SK-N-SH (cell line): ENCODE data around the gene ROPN1L. TPM values are rescaled to one million over a fixed set of nuclear protein-coding genes. Genes with fewer than 3 reads are reported as not detected.

ENCODE experiments used
- CTCF ChIA-PET: fragments of 300-600, 350-600 bp; formaldehyde crosslinking; extraction: SDS; loops from one replicate; lab custom pipeline; 2021; lab: Yijun Ruan, JAX
- POLR2A ChIA-PET: fragments of 350-600 bp; sonication (Branson Sonifier 250); formaldehyde crosslinking; extraction: SDS; loops from one replicate; lab custom pipeline; 2020; ENCODE audit warnings: antibody characterized with exemption, inconsistent platforms; lab: Yijun Ruan, JAX
- DNase-seq: peaks from one replicate; pipeline ENCODE4 v3.0.0; 2012
- H2AFZ ChIP-seq: fragments of 200-600 bp; sonication (generic); 2 replicates; pipeline ENCODE4 v1.8.1; 2016; ENCODE audit warnings: antibody characterized with exemption, mild to moderate bottlenecking, low read depth
- H3F3A ChIP-seq: fragments of 200-600 bp; sonication (generic); replicated peaks from 2 replicates; pipeline ENCODE3; 2016; ENCODE audit warnings: antibody characterized with exemption, mild to moderate bottlenecking; ENCODE audit not compliant: insufficient read depth
- H3K27ac ChIP-seq, 2 experiments: fragments of 200-500 bp in 1 of 2; fragments of 200-600 bp in 1 of 2; sonication (Bioruptor generic) in 1 of 2; sonication (generic), shearing (Covaris generic) in 1 of 2; 2 replicates each; pipeline versions ENCODE4 v1.5.1 to v1.6.1; 2014 to 2016; ENCODE audit warnings: low read depth in 2 of 2, inconsistent platforms in 1 of 2, low read length in 1 of 2, mild to moderate bottlenecking in 1 of 2, mixed read lengths in 1 of 2
- H3K27me3 ChIP-seq: fragments of 200-600 bp; sonication (generic), shearing (Covaris generic); 2 replicates; pipeline ENCODE4 v1.6.1; 2016; ENCODE audit warnings: mixed run types; ENCODE audit not compliant: insufficient read depth
- H3K36me3 ChIP-seq, 2 experiments: fragments of 200-500 bp in 1 of 2; fragments of 200-600 bp in 1 of 2; sonication (Bioruptor generic) in 1 of 2; sonication (generic) in 1 of 2; replicated peaks in 1 of 2; 2 replicates each; pipeline versions ENCODE3 to v1.5.1; 2014 to 2016; ENCODE audit warnings: low read length in 1 of 2, mild to moderate bottlenecking in 1 of 2; ENCODE audit not compliant: insufficient read depth in 2 of 2, control insufficient read depth in 1 of 2
- H3K4me1 ChIP-seq, 2 experiments: fragments of 200-500 bp in 1 of 2; fragments of 200-600 bp in 1 of 2; sonication (Bioruptor generic) in 1 of 2; sonication (generic), shearing (Covaris generic) in 1 of 2; 2 replicates each; pipeline versions ENCODE4 v1.5.1 to v1.6.1; 2014 to 2016; ENCODE audit warnings: low read depth in 1 of 2, low read length in 1 of 2, mixed run types in 1 of 2; ENCODE audit not compliant: insufficient read depth in 2 of 2, control insufficient read depth in 1 of 2
- H3K4me2 ChIP-seq: fragments of 200-600 bp; sonication (generic), shearing (Covaris generic); 2 replicates; pipeline ENCODE4 v1.6.1; 2017; ENCODE audit warnings: mixed run types
- H3K4me3 ChIP-seq, 2 experiments: fragments of 200-500 bp in 1 of 2; fragments of 200-600 bp in 1 of 2; sonication (Bioruptor generic) in 1 of 2; sonication (generic), shearing (Covaris generic) in 1 of 2; 2 replicates each; pipeline versions ENCODE4 v1.5.1 to v1.8.1; 2014 to 2016; ENCODE audit warnings: low read depth in 2 of 2, inconsistent platforms in 1 of 2, low read length in 1 of 2, mild to moderate bottlenecking in 1 of 2, mixed read lengths in 1 of 2, moderate library complexity in 1 of 2
- H3K79me2 ChIP-seq: fragments of 200-600 bp; sonication (generic); 2 replicates; pipeline ENCODE4 v1.8.1; 2017; ENCODE audit warnings: mild to moderate bottlenecking; ENCODE audit not compliant: insufficient read depth
- H3K9ac ChIP-seq: fragments of 200-600 bp; sonication (generic); 2 replicates; pipeline ENCODE4 v1.6.1; 2017; ENCODE audit warnings: mixed run types
- H3K9me2 ChIP-seq: fragments of 200-600 bp; sonication (generic); 2 replicates; pipeline ENCODE4 v1.6.1; 2017; ENCODE audit warnings: mixed run types
- H3K9me3 ChIP-seq: fragments of 200-600 bp; sonication (generic); 2 replicates; pipeline ENCODE4 v1.6.1; 2017; ENCODE audit warnings: mixed run types, mild to moderate bottlenecking, moderate library complexity
- H4K20me1 ChIP-seq: fragments of 200-600 bp; sonication (generic); 2 replicates; pipeline ENCODE4 v1.6.1; 2017; ENCODE audit warnings: mild to moderate bottlenecking, mixed run types; ENCODE audit not compliant: insufficient read depth
- CHD2 ChIP-seq: fragments of 150-350 bp; IDR thresholded peaks from 2 replicates; pipeline ENCODE4 v1.6.1; 2018; ENCODE audit warnings: low read length; ENCODE audit not compliant: partially characterized antibody
- ELF1 ChIP-seq: IDR thresholded peaks from 2 replicates; pipeline ENCODE4 v1.4.0; 2012
- EP300 ChIP-seq, 2 experiments: IDR thresholded peaks; 2 replicates each; pipeline versions ENCODE4 v1.4.0 to v1.6.1; 2012; ENCODE audit warnings: borderline replicate concordance in 1 of 2, low read depth in 1 of 2, low read length in 1 of 2
- EZH2phosphoT487 ChIP-seq: fragments of 200-600 bp; sonication (generic); IDR thresholded peaks from 2 replicates; pipeline ENCODE4 v1.6.1; 2017; ENCODE audit warnings: low read depth, mixed run types, mild to moderate bottlenecking, antibody characterized with exemption, moderate library complexity, borderline replicate concordance
- FOSL2 ChIP-seq: IDR thresholded peaks from 2 replicates; pipeline ENCODE4 v1.4.0; 2012; ENCODE audit warnings: low read depth, mild to moderate bottlenecking, moderate library complexity, borderline replicate concordance
- FOXJ3 ChIP-seq: sonication (generic); formaldehyde crosslinking; IDR thresholded peaks from 2 replicates; pipeline ENCODE4 v1.5.1; 2020; ENCODE audit warnings: mild to moderate bottlenecking, missing genetic modification reagents
- FOXM1 ChIP-seq: IDR thresholded peaks from 2 replicates; pipeline ENCODE4 v1.4.0; 2012; ENCODE audit warnings: low read depth, mild to moderate bottlenecking
- GABPA ChIP-seq: IDR thresholded peaks from 2 replicates; pipeline ENCODE4 v1.4.0; 2012; ENCODE audit warnings: low read depth, mild to moderate bottlenecking
- JUND ChIP-seq: IDR thresholded peaks from 2 replicates; pipeline ENCODE4 v1.4.0; 2012
- MEF2A ChIP-seq: IDR thresholded peaks from 2 replicates; pipeline ENCODE4 v1.4.0; 2012; ENCODE audit warnings: low read depth, borderline replicate concordance
- NFIC ChIP-seq: IDR thresholded peaks from 2 replicates; pipeline ENCODE4 v1.4.0; 2012; ENCODE audit warnings: borderline replicate concordance
- SMC3 ChIP-seq: IDR thresholded peaks from 2 replicates; pipeline ENCODE4 v1.6.1; 2012; ENCODE audit warnings: low read depth, low read length, improper control_type of control experiment
- TAF1 ChIP-seq: IDR thresholded peaks from 2 replicates; pipeline ENCODE4 v1.6.1; 2012; ENCODE audit warnings: low read depth, mild to moderate bottlenecking, low read length, moderate library complexity, borderline replicate concordance
- TCF12 ChIP-seq: IDR thresholded peaks from 2 replicates; pipeline ENCODE4 v1.4.0; 2012
- TEAD4 ChIP-seq: IDR thresholded peaks from 2 replicates; pipeline ENCODE4 v1.4.0; 2012; ENCODE audit warnings: mild to moderate bottlenecking, borderline replicate concordance; ENCODE audit not compliant: insufficient read depth
- YY1 ChIP-seq: IDR thresholded peaks from 2 replicates; pipeline ENCODE4 v1.4.0; 2012; ENCODE audit warnings: low read depth, mild to moderate bottlenecking
- WGBS: methylation state at CpG from one replicate; pipeline ENCODE4 v1.1.6; 2017; ENCODE audit warnings: low lambda C conversion rate; 5-methylcytosine and 5-hydroxymethylcytosine counted together
- polyA plus RNA-seq, 3 experiments: library from polyadenylated mRNA; depleted of rRNA; stranded (reverse); fragments of >200 nt; gene quantifications; 2 replicates each; pipeline ENCODE4 v1.2.3, GENCODE V29; 2012
- TF ChIP-seq, protein P1 (sequence below): IDR thresholded peaks from 2 replicates; pipeline ENCODE4 v1.6.1; 2012; ENCODE audit warnings: mild to moderate bottlenecking, low read depth, low read length, moderate library complexity
- TF ChIP-seq, protein P2 (sequence below): IDR thresholded peaks from 2 replicates; pipeline ENCODE4 v1.4.0; 2012; ENCODE audit warnings: low read depth, borderline replicate concordance
- TF ChIP-seq, protein P3 (sequence below): IDR thresholded peaks from 2 replicates; pipeline ENCODE4; 2012
- TF ChIP-seq, protein P4 (sequence below): fragments of 200-600 bp; sonication (generic); IDR thresholded peaks from 2 replicates; pipeline ENCODE4 v1.6.1; 2017; ENCODE audit warnings: antibody characterized with exemption, mild to moderate bottlenecking, moderate library complexity
- TF ChIP-seq, protein P5 (sequence below): fragments of 150-350 bp; IDR thresholded peaks from 2 replicates; pipeline ENCODE4 v1.6.1; 2016; ENCODE audit warnings: mild to moderate bottlenecking, low read depth, low read length

The ROPN1L gene
- polyA plus RNA-seq, 1 of the 3 experiments (the other 2 are of a cell fraction) = 0.31 TPM

DNA sequence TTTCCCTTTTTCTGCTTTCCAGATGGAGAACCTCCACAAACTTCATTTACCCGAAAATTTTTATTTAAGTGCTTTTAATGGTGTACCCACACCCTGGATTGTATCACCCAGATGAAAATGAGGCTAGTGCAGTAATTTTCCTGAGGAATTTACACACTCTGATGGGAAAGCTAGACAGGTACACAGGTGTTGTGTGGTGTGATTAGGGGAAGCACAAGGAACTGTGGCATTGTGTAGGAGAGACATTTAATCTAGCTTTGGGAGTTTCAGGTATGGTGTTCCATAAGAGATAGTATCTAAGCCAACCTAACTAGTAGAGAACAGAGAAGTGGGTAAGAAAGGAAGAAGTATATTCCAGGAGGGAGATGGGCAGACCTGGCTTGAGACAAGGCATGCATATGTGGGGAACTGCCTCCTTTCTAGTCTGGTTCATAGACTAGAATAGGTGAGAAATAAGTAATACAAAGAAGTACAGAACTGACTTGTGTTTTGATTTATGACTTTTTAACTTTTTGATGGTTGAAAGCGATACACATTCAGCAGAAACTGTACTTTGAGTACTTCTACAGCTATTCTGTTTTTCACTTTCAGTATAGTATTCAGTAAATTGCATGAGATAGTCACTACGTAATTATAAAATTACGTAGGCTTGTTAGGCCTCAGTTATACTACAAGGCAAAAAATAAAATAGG lies 22.9 kb upstream of the ROPN1L start (continued):
- TF ChIP-seq, protein P1, sequence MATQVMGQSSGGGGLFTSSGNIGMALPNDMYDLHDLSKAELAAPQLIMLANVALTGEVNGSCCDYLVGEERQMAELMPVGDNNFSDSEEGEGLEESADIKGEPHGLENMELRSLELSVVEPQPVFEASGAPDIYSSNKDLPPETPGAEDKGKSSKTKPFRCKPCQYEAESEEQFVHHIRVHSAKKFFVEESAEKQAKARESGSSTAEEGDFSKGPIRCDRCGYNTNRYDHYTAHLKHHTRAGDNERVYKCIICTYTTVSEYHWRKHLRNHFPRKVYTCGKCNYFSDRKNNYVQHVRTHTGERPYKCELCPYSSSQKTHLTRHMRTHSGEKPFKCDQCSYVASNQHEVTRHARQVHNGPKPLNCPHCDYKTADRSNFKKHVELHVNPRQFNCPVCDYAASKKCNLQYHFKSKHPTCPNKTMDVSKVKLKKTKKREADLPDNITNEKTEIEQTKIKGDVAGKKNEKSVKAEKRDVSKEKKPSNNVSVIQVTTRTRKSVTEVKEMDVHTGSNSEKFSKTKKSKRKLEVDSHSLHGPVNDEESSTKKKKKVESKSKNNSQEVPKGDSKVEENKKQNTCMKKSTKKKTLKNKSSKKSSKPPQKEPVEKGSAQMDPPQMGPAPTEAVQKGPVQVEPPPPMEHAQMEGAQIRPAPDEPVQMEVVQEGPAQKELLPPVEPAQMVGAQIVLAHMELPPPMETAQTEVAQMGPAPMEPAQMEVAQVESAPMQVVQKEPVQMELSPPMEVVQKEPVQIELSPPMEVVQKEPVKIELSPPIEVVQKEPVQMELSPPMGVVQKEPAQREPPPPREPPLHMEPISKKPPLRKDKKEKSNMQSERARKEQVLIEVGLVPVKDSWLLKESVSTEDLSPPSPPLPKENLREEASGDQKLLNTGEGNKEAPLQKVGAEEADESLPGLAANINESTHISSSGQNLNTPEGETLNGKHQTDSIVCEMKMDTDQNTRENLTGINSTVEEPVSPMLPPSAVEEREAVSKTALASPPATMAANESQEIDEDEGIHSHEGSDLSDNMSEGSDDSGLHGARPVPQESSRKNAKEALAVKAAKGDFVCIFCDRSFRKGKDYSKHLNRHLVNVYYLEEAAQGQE = no peak
- TF ChIP-seq MEF2A = no peak

DNA sequence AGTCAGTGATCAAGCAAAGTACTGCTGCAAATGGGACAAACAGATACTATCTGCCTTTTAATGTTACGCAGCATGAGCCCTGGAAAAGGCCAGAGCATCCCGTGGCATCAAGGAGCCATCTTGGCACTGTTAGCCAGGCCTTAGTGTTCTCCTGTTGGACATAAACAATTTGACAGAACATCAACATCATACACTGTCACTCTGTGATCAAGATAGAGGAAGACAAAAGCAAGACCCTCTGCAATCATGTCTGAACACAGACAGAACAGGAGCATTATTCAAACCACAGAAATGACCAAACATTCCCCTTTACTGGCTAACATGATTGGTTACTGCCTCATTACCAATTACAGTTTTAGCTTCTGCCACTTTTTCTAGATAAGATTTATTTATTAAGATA lies 21.2 kb upstream of the ROPN1L start:
- Histone ChIP-seq H3K27ac (peak overlapping the region; percentile 20 to 89), H3K9me3 (no peaks in the 10 kb centered on the region)
- TF ChIP-seq FOSL2 = no peak
- no peak for TF ChIP-seq EZH2phosphoT487
- no peak for TF ChIP-seq SMC3
- TF ChIP-seq TAF1 = no peak
- TF ChIP-seq ELF1 = no peak
- TF ChIP-seq, protein P2, sequence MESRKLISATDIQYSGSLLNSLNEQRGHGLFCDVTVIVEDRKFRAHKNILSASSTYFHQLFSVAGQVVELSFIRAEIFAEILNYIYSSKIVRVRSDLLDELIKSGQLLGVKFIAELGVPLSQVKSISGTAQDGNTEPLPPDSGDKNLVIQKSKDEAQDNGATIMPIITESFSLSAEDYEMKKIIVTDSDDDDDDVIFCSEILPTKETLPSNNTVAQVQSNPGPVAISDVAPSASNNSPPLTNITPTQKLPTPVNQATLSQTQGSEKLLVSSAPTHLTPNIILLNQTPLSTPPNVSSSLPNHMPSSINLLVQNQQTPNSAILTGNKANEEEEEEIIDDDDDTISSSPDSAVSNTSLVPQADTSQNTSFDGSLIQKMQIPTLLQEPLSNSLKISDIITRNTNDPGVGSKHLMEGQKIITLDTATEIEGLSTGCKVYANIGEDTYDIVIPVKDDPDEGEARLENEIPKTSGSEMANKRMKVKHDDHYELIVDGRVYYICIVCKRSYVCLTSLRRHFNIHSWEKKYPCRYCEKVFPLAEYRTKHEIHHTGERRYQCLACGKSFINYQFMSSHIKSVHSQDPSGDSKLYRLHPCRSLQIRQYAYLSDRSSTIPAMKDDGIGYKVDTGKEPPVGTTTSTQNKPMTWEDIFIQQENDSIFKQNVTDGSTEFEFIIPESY = no peak
- TF ChIP-seq NFIC = no peak
- no peak for TF ChIP-seq CHD2
- TF ChIP-seq JUND = no peak
- TF ChIP-seq, protein P3, sequence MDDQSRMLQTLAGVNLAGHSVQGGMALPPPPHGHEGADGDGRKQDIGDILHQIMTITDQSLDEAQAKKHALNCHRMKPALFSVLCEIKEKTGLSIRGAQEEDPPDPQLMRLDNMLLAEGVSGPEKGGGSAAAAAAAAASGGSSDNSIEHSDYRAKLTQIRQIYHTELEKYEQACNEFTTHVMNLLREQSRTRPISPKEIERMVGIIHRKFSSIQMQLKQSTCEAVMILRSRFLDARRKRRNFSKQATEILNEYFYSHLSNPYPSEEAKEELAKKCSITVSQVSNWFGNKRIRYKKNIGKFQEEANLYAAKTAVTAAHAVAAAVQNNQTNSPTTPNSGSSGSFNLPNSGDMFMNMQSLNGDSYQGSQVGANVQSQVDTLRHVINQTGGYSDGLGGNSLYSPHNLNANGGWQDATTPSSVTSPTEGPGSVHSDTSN = peak; percentile 53; the same call in 1 of the 2 replicates
- TF ChIP-seq TEAD4 = no peak
- TF ChIP-seq FOXM1 = no peak
- TF ChIP-seq MEF2A = no peak
- TF ChIP-seq YY1 = no peak
- TF ChIP-seq FOXJ3 = peak; percentile 89
- TF ChIP-seq, protein P4, sequence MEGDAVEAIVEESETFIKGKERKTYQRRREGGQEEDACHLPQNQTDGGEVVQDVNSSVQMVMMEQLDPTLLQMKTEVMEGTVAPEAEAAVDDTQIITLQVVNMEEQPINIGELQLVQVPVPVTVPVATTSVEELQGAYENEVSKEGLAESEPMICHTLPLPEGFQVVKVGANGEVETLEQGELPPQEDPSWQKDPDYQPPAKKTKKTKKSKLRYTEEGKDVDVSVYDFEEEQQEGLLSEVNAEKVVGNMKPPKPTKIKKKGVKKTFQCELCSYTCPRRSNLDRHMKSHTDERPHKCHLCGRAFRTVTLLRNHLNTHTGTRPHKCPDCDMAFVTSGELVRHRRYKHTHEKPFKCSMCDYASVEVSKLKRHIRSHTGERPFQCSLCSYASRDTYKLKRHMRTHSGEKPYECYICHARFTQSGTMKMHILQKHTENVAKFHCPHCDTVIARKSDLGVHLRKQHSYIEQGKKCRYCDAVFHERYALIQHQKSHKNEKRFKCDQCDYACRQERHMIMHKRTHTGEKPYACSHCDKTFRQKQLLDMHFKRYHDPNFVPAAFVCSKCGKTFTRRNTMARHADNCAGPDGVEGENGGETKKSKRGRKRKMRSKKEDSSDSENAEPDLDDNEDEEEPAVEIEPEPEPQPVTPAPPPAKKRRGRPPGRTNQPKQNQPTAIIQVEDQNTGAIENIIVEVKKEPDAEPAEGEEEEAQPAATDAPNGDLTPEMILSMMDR = no peak
- 0 out of 2 replicates have a peak, but pooled peaks have one; percentile 45 for TF ChIP-seq TCF12
- no peak for TF ChIP-seq GABPA
- TF ChIP-seq, protein P5, sequence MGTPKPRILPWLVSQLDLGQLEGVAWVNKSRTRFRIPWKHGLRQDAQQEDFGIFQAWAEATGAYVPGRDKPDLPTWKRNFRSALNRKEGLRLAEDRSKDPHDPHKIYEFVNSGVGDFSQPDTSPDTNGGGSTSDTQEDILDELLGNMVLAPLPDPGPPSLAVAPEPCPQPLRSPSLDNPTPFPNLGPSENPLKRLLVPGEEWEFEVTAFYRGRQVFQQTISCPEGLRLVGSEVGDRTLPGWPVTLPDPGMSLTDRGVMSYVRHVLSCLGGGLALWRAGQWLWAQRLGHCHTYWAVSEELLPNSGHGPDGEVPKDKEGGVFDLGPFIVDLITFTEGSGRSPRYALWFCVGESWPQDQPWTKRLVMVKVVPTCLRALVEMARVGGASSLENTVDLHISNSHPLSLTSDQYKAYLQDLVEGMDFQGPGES = no peak
- TF ChIP-seq EP300 (IDR thresholded peaks at IDR 0.05; ENCODE audit: borderline replicate concordance in 1 of 2, low read depth in 1 of 2, low read length in 1 of 2) = peak in 1 of 2 experiments; percentile 95; a peak in 2 of 4 replicates

More for the DNA sequence above, 21.2 kb upstream of the ROPN1L start:
- no peaks in the 10 kb centered on the region for H4K20me1 ChIP-seq
- H3K9ac ChIP-seq = no peak overlapping the region
- H3K4me3 ChIP-seq = no peak overlapping the region
- no peak overlapping the region for H2AFZ ChIP-seq
- H3K4me1 ChIP-seq = peaks cover 14 to 23% of the 10 kb centered on the region in 2 experiments; a peak in 3 of 4 replicates
- no peaks in the 10 kb centered on the region for H3F3A ChIP-seq
- peaks cover 76 to 90% of the 10 kb centered on the region in 2 experiments for H3K36me3 ChIP-seq
- DNase-seq = peak; percentile 55
- ChIA-PET CTCF (interaction anchor here (1.9 to 6.0 kb wide), 2 partner anchors 20 to 137 kb away, joined by 5 to 51 read pairs; no protein-coding TSS in a partner anchor), POLR2A (interaction anchor here (1.1 kb wide), 1 partner anchor 67 kb away, joined by 3 read pairs; the partner anchor contains the start of gene MARCHF6)
- H3K27me3 ChIP-seq = no peaks in the 10 kb centered on the region
- no peaks in the 10 kb centered on the region; the same call in 1 of the 2 replicates for H3K79me2 ChIP-seq
- no peak overlapping the region for H3K4me2 ChIP-seq
- 59% methylated on average over 2 of the region's 2 CpGs for WGBS
- no peaks in the 10 kb centered on the region for H3K9me2 ChIP-seq
